ENCODE data around the gene LRRC26.

DNA sequence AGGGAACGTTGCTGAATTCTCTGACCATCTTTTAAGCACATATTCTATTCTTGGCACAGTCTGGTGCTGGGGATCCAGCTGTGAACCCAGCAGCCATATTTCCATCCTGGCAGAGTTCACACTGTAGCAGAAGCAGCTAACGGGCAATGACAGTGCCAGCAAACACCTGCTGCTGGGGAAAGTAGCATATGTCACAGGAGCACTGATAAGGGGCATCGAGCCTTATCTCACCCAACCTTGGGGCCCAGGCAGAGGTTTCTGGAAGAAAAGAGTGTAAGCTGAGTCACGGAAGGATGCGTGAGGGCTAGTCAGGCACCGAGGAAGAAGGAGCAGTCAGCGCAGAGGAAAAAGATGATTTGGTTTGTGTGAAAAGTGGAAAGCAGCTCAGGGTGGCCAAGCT lies 36.8 kb upstream of the LRRC26 start:
- TF ChIP-seq EZH2 (IDR thresholded peaks at IDR 0.05; ENCODE audit: insufficient read depth, poor library complexity, severe bottlenecking): no peak
- TF ChIP-seq EZH2phosphoT487 (IDR thresholded peaks at IDR 0.05; ENCODE audit: insufficient read depth, low read depth): no peak

Measured in GM23248 (cell line).